Hepatocyte (in vitro differentiated cells): ENCODE data around the gene MEG3.

ENCODE experiments used
- EZH2phosphoT487 ChIP-seq: fragments of 200-600 bp; sonication (generic); IDR thresholded peaks from one replicate; pipeline ENCODE4 v1.6.1; 2018; ENCODE audit warnings: antibody characterized with exemption, mild to moderate bottlenecking, low read depth, moderate library complexity; ENCODE audit not compliant: unreplicated experiment, severe bottlenecking
- TF ChIP-seq, protein P1 (sequence below): fragments of 200-600 bp; sonication (generic); IDR thresholded peaks from 2 replicates; pipeline ENCODE4 v1.5.1; 2016; ENCODE audit warnings: antibody characterized with exemption, mild to moderate bottlenecking; ENCODE audit not compliant: poor library complexity

DNA sequence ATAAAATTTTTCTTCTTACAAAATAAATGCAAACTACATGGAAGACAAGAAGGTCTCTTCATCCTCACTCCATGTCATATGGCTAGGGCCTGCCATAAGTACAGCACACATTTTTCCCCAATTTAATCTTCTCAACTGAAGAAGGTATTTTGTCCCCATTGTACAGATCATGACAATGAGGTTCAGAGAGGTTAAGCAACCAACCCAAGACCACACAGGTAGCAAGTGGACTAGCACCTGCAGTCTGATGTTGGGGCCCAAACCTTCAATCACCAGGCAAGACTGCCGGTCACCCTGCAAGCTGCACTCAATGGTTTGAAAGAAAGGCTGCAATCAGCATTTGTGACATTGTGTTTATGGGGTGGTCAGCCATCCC is 6.5 kb upstream of the MEG3 start:
- TF ChIP-seq, protein P1, sequence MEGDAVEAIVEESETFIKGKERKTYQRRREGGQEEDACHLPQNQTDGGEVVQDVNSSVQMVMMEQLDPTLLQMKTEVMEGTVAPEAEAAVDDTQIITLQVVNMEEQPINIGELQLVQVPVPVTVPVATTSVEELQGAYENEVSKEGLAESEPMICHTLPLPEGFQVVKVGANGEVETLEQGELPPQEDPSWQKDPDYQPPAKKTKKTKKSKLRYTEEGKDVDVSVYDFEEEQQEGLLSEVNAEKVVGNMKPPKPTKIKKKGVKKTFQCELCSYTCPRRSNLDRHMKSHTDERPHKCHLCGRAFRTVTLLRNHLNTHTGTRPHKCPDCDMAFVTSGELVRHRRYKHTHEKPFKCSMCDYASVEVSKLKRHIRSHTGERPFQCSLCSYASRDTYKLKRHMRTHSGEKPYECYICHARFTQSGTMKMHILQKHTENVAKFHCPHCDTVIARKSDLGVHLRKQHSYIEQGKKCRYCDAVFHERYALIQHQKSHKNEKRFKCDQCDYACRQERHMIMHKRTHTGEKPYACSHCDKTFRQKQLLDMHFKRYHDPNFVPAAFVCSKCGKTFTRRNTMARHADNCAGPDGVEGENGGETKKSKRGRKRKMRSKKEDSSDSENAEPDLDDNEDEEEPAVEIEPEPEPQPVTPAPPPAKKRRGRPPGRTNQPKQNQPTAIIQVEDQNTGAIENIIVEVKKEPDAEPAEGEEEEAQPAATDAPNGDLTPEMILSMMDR = no peak
- no peak for TF ChIP-seq EZH2phosphoT487
